ENCODE data around the gene CLDN8. TPM values are rescaled to one million over a fixed set of nuclear protein-coding genes. Genes with fewer than 3 reads are reported as not detected.

The CLDN8 gene
- total and polyA plus RNA-seq, 9 of the 15 experiments (the other 6 are each of a cell fraction or from before 2014, with no cell fraction given): not detected

- no peaks in the 10 kb centered on the region for H3K9me1 ChIP-seq (ENCODE audit: control insufficient read depth, insufficient read depth, low read length)
- POLR2A ChIA-PET: no interaction called here
- BruUV-seq (replicated peaks): no TSS peak
- DNase-seq (ENCODE audit: extremely low read depth in 1 of 4, low spot score in 3 of 4): no peak
- no peaks in the 10 kb centered on the region for H3K79me2 ChIP-seq (ENCODE audit: control insufficient read depth, insufficient read depth, low read length)
- FAIRE-seq: peak; percentile 57
- H2AFZ ChIP-seq (ENCODE audit: low read depth, low read length): no peak overlapping the region
- H3K27me3 ChIP-seq (ENCODE audit: control insufficient read depth in 2 of 2, insufficient read depth in 2 of 2, low read length in 2 of 2): peaks cover 0 to 7% of the 10 kb centered on the region in 2 experiments; a peak in 1 of 5 replicates
- no peaks in the 10 kb centered on the region for H3K4me1 ChIP-seq (replicated peaks in 1 of 2; ENCODE audit: control insufficient read depth in 2 of 2, insufficient read depth in 2 of 2, low read length in 2 of 2)
- intact Hi-C loops (cut with micrococcal nuclease): no loop called here
- CTCF ChIA-PET (ENCODE audit: low intra/inter-chr PET ratio): no interaction called here
- H3K9me3 ChIP-seq (replicated peaks; ENCODE audit: control insufficient read depth, insufficient read depth, low read depth, low read length): no peaks in the 10 kb centered on the region
- no peaks in the 10 kb centered on the region for H3K36me3 ChIP-seq (ENCODE audit: control insufficient read depth, insufficient read depth, low read length)
- WGBS (ENCODE audit: insufficient coverage, low coverage, missing lambda C conversion rate): 5% methylated on average over 1 of the region's 1 CpG
- H3K4me2 ChIP-seq (ENCODE audit: insufficient read depth, low read length): no peak overlapping the region
- H3K27ac ChIP-seq (ENCODE audit: extremely low read depth, low read depth, low read length): no peak overlapping the region
- no peak overlapping the region for H3K9ac ChIP-seq (ENCODE audit: insufficient read depth in 1 of 2, low read depth in 2 of 2, low read length in 2 of 2)
- in situ Hi-C loops (cut with MboI): no loop called here
- no peak overlapping the region for H3K4me3 ChIP-seq
- H4K20me1 ChIP-seq (replicated peaks; ENCODE audit: control insufficient read depth, insufficient read depth, low read length): no peaks in the 10 kb centered on the region
- ATAC-seq: no peak
- TF ChIP-seq ZNF175 (CRISPR knock-in tag; IDR thresholded peaks at IDR 0.05; ENCODE audit: low read depth): no peak
- TF ChIP-seq SLC30A9 (CRISPR knock-in tag; IDR thresholded peaks at IDR 0.05): no peak
- no peak for TF ChIP-seq MEF2A (IDR thresholded peaks at IDR 0.05; ENCODE audit: control insufficient read depth, low read depth, low read length)
- TF ChIP-seq BRD9 (IDR thresholded peaks at IDR 0.05; ENCODE audit: low read depth, partially characterized antibody): no peak
- TF ChIP-seq RBM39 (optimal IDR thresholded peaks at IDR 0.05; ENCODE audit: low read depth, low read length): no peak
- no peak for TF ChIP-seq RFX1 (IDR thresholded peaks at IDR 0.05)
- TF ChIP-seq GTF2E2 (tag; IDR thresholded peaks at IDR 0.05): no peak
- no peak for TF ChIP-seq LCOR (CRISPR knock-in tag; IDR thresholded peaks at IDR 0.05)
- no peak for TF ChIP-seq KDM4B (IDR thresholded peaks at IDR 0.05; ENCODE audit: borderline replicate concordance in 2 of 2, low read depth in 1 of 2)
- TF ChIP-seq, protein P1, sequence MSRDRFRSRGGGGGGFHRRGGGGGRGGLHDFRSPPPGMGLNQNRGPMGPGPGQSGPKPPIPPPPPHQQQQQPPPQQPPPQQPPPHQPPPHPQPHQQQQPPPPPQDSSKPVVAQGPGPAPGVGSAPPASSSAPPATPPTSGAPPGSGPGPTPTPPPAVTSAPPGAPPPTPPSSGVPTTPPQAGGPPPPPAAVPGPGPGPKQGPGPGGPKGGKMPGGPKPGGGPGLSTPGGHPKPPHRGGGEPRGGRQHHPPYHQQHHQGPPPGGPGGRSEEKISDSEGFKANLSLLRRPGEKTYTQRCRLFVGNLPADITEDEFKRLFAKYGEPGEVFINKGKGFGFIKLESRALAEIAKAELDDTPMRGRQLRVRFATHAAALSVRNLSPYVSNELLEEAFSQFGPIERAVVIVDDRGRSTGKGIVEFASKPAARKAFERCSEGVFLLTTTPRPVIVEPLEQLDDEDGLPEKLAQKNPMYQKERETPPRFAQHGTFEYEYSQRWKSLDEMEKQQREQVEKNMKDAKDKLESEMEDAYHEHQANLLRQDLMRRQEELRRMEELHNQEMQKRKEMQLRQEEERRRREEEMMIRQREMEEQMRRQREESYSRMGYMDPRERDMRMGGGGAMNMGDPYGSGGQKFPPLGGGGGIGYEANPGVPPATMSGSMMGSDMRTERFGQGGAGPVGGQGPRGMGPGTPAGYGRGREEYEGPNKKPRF (IDR thresholded peaks at IDR 0.05; ENCODE audit: low read depth, low read length): no peak
- TF ChIP-seq, protein P2, sequence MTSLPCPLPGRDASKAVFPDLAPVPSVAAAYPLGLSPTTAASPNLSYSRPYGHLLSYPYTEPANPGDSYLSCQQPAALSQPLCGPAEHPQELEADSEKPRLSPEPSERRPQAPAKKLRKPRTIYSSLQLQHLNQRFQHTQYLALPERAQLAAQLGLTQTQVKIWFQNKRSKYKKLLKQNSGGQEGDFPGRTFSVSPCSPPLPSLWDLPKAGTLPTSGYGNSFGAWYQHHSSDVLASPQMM (CRISPR knock-in tag; IDR thresholded peaks at IDR 0.05): no peak
- TF ChIP-seq RBM14 (IDR thresholded peaks at IDR 0.05; ENCODE audit: borderline replicate concordance, insufficient read depth, low read depth, low read length): no peak
- no peak for TF ChIP-seq NEUROD1 (IDR thresholded peaks at IDR 0.05; ENCODE audit: borderline replicate concordance, low read depth, low read length, partially characterized antibody)
- no peak for TF ChIP-seq ZNF77 (CRISPR knock-in tag; IDR thresholded peaks at IDR 0.05)
- no peak for TF ChIP-seq MTF1 (CRISPR knock-in tag; IDR thresholded peaks at IDR 0.05; ENCODE audit: borderline replicate concordance)
These were observed 4.8 kb downstream of the CLDN8 start for GRCh38 chr21:30211071-30211470.
